Endodermal cell (in vitro differentiated cells): Measurements from ENCODE around the gene CASK. TPM values are rescaled to one million over a fixed set of nuclear protein-coding genes. Genes with fewer than 3 reads are reported as not detected.

Source experiments
- DNase-seq: peaks from one replicate; pipeline ENCODE4 v3.0.0-alpha.2; 2017
- H3K27ac ChIP-seq: 2 replicates; pipeline ENCODE4 v1.5.1; 2013; ENCODE audit warnings: mild to moderate bottlenecking, low read depth, low read length, moderate library complexity
- H3K27me3 ChIP-seq: 2 replicates; pipeline ENCODE4 v1.6.1; 2013; ENCODE audit warnings: mild to moderate bottlenecking, low read length, moderate library complexity; ENCODE audit not compliant: insufficient read depth, control insufficient read depth, poor library complexity, severe bottlenecking
- H3K36me3 ChIP-seq: 2 replicates; pipeline ENCODE4 v1.7.0; 2013; ENCODE audit warnings: mild to moderate bottlenecking, low read length, moderate library complexity; ENCODE audit not compliant: control insufficient read depth, insufficient read depth
- H3K4me1 ChIP-seq: one replicate; pipeline ENCODE4 v1.7.0; 2013; ENCODE audit warnings: low read length; ENCODE audit not compliant: control insufficient read depth, insufficient read depth
- H3K4me3 ChIP-seq: 2 replicates; pipeline ENCODE4 v1.5.1; 2013; ENCODE audit warnings: mild to moderate bottlenecking, low read length, moderate library complexity
- H3K9ac ChIP-seq: 2 replicates; pipeline ENCODE4 v1.6.1; 2013; ENCODE audit warnings: mild to moderate bottlenecking, low read length, moderate library complexity; ENCODE audit not compliant: poor library complexity, severe bottlenecking; ENCODE audit errors: extremely low read depth
- H3K9me3 ChIP-seq: 2 replicates; pipeline ENCODE4 v1.6.1; 2013; ENCODE audit warnings: mild to moderate bottlenecking, low read length, moderate library complexity; ENCODE audit not compliant: control insufficient read depth
- H3K27ac Mint-ChIP-seq: 2 replicates; pipeline ENCODE4 v1.8.0; 2020; ENCODE audit warnings: mixed read lengths
- H3K27me3 Mint-ChIP-seq: 2 replicates; pipeline ENCODE4 v1.8.0; 2021; ENCODE audit warnings: mild to moderate bottlenecking, mixed read lengths; ENCODE audit not compliant: insufficient read depth
- H3K36me3 Mint-ChIP-seq: 2 replicates; pipeline ENCODE4 v1.8.0; 2020; ENCODE audit warnings: low read depth, mixed read lengths
- H3K4me1 Mint-ChIP-seq: 2 replicates; pipeline ENCODE4 v1.8.0; 2020; ENCODE audit warnings: mixed read lengths
- H3K4me3 Mint-ChIP-seq: 2 replicates; pipeline ENCODE4 v1.8.0; 2020; ENCODE audit warnings: mild to moderate bottlenecking, moderate library complexity, mixed read lengths
- H3K9me3 Mint-ChIP-seq: 2 replicates; pipeline ENCODE4 v1.8.0; 2020; ENCODE audit warnings: mild to moderate bottlenecking, mixed read lengths
- WGBS, 2 experiments: methylation state at CpG; one replicate each; pipeline versions ENCODE4 v1.1.5 to v1.1.7; 2013; ENCODE audit warnings: missing lambda C conversion rate in 2 of 2, mixed read lengths in 1 of 2; ENCODE audit not compliant: insufficient coverage in 1 of 2, insufficient read length in 1 of 2; 5-methylcytosine and 5-hydroxymethylcytosine counted together
- total RNA-seq, 2 donors: library from RNA; stranded (reverse); fragmentation: NEBNext Ultra II Directional in 1 of 2; extraction: Animal tissue kit (Norgen Biotek cat#: 25700) in 1 of 2; gene quantifications; 2 replicates in 1 of 2; 3 replicates in 1 of 2; pipeline ENCODE4 v1.2.1, GENCODE V29; 2021
- TF ChIP-seq, protein P1 (sequence below): fragments of 200-600 bp; sonication (generic); conservative IDR thresholded peaks from 2 replicates; pipeline ENCODE4 v1.5.0; 2021; ENCODE audit warnings: antibody characterized with exemption, mild to moderate bottlenecking

Gene CASK
- total RNA-seq, 2 donors from 2014 or later: 79.1 to 87.1 TPM

DNA sequence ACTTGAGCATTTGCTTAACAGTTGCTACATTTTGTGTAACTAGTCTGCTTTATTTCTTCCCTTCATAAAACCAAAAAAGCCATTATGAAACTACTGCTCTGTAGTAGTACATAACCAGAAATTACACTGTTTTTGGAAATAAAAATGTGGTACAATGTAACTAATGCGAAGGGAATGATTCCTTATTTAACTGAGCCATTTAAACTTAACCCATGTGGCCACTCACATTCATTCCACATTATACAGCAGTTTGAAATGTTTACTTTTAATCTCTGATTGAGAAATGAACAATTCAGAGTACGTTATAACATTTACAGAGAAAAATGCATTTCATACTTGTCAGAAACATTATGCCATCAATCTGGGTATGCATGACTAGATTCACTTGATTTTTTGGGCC lies 382.0 kb downstream of the CASK start:
- DNase-seq: no peak
- Mint-ChIP-seq H3K36me3 (peaks cover 17% of the 10 kb centered on the region), H3K27ac (no peak overlapping the region), H3K4me1 (no peaks in the 10 kb centered on the region), H3K27me3 (no peaks in the 10 kb centered on the region), H3K4me3 (no peak overlapping the region), H3K9me3 (peaks cover 34% of the 10 kb centered on the region)
- Histone ChIP-seq H3K27me3 (no peaks in the 10 kb centered on the region), H3K9ac (no peak overlapping the region), H3K9me3 (no peaks in the 10 kb centered on the region), H3K4me3 (no peak overlapping the region), H3K36me3 (peaks cover 11% of the 10 kb centered on the region), H3K4me1 (no peaks in the 10 kb centered on the region), H3K27ac (no peak overlapping the region)
- TF ChIP-seq, protein P1, sequence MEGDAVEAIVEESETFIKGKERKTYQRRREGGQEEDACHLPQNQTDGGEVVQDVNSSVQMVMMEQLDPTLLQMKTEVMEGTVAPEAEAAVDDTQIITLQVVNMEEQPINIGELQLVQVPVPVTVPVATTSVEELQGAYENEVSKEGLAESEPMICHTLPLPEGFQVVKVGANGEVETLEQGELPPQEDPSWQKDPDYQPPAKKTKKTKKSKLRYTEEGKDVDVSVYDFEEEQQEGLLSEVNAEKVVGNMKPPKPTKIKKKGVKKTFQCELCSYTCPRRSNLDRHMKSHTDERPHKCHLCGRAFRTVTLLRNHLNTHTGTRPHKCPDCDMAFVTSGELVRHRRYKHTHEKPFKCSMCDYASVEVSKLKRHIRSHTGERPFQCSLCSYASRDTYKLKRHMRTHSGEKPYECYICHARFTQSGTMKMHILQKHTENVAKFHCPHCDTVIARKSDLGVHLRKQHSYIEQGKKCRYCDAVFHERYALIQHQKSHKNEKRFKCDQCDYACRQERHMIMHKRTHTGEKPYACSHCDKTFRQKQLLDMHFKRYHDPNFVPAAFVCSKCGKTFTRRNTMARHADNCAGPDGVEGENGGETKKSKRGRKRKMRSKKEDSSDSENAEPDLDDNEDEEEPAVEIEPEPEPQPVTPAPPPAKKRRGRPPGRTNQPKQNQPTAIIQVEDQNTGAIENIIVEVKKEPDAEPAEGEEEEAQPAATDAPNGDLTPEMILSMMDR: no peak
- 100% methylated on average over 1 to 2 of the region's 2 CpGs for WGBS, 2 experiments

DNA sequence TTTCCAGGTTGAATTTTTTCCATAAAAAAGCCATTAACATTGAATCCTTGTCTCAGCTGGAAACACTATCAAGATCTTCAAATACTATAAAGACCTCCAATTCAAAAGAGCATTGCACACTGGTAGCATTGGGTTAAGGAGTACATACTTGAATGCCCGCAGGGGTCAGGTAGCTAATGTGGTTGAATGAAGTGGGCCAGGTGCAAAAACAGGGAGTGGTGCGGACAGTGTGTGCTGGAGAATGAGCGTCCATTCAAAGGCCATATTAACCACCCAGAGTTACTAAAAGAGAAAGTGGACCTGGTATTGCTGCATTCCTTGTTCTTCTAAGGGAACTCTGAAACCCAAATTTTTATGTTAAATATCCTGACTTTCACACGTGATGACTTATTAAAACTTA lies 384.6 kb downstream of the CASK start:
- H3K27ac ChIP-seq: no peak overlapping the region
- H3K36me3 ChIP-seq: peaks cover 16% of the 10 kb centered on the region
- WGBS, 2 experiments: 92 to 100% methylated on average over 1 to 4 of the region's 4 CpGs
- no peak for DNase-seq
- Mint-ChIP-seq H3K36me3 (peaks cover 14% of the 10 kb centered on the region), H3K4me1 (no peaks in the 10 kb centered on the region), H3K27ac (no peak overlapping the region), H3K9me3 (peaks cover 21% of the 10 kb centered on the region), H3K4me3 (no peak overlapping the region), H3K27me3 (no peaks in the 10 kb centered on the region)
- no peak overlapping the region for H3K9ac ChIP-seq
- TF ChIP-seq, protein P1: no peak
- no peaks in the 10 kb centered on the region for H3K4me1 ChIP-seq
- H3K27me3 ChIP-seq: no peaks in the 10 kb centered on the region
- H3K4me3 ChIP-seq: no peak overlapping the region
- no peaks in the 10 kb centered on the region for H3K9me3 ChIP-seq

DNA sequence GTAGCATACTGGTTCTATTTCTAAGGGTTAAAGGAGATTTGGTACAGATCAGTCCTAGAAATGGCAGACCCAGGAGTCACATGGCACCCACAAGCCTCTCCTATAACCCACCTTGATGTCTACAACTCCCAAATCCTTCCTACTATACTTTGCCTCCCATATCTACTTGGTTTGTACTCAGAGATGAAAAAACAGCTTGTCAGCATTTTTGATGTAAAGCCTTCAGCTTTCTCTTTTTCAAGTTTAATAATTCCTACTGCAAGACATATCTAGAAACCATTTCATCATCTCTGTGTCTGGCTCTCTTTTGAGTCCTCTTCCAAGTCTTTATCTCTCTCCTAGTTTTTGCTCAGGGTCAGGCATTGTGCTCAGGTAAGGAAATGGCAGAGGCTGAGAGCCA lies 393.3 kb downstream of the CASK start:
- DNase-seq: no peak
- Histone ChIP-seq H3K9me3 (no peaks in the 10 kb centered on the region), H3K4me1 (no peaks in the 10 kb centered on the region), H3K36me3 (peaks cover 25% of the 10 kb centered on the region), H3K4me3 (no peak overlapping the region), H3K27me3 (no peaks in the 10 kb centered on the region), H3K9ac (no peak overlapping the region), H3K27ac (no peak overlapping the region)
- no peak overlapping the region for H3K4me3 Mint-ChIP-seq
- H3K27me3 Mint-ChIP-seq: no peaks in the 10 kb centered on the region
- TF ChIP-seq, protein P1: no peak
- H3K27ac Mint-ChIP-seq: no peak overlapping the region
- peaks cover 3% of the 10 kb centered on the region for H3K4me1 Mint-ChIP-seq
- peaks cover 12% of the 10 kb centered on the region for H3K36me3 Mint-ChIP-seq
- peaks cover 34% of the 10 kb centered on the region for H3K9me3 Mint-ChIP-seq
